ENCODE results near the gene PCK1.

PCK1 gene

DNA sequence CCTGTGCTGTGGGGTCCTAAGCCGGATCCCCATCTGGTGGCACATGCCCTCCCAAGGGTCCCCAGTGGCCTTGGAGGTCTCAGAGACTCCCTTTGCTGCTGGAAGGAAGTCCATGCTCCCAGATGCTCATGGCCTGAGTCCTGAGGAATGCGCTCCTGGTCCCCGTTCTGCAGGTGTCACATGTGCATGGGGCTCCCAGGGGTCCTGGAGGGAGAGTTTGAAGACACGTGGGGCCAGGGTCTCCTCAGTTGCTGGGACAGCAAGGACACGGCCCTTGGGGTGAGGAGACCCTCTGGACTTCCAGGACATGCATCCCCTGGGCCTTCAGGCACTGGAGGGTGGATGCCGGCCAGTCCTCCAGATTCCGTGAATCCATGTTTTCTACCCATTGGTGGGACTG is 47.6 kb downstream of the PCK1 start:
- no peak for DNase-seq (ENCODE audit: low read depth)

- DNase-seq (ENCODE audit: low read depth) = no peak
These were observed 48.4 kb downstream of the PCK1 start for GRCh38 chr20:57609086-57609841.

GRCh38 chr20:57609842-57610167 is 48.9 kb downstream of the PCK1 start:
- no peak for DNase-seq (ENCODE audit: low read depth)

- DNase-seq (ENCODE audit: low read depth) = no peak
These were observed 49.5 kb downstream of the PCK1 start for GRCh38 chr20:57610261-57610952.

GRCh38 chr20:57611586-57612311 is 50.8 kb downstream of the PCK1 start:
- DNase-seq (ENCODE audit: low read depth) = no peak

- no peak for DNase-seq (ENCODE audit: low read depth)
These were observed 51.5 kb downstream of the PCK1 start for GRCh38 chr20:57612436-57612835.

DNA sequence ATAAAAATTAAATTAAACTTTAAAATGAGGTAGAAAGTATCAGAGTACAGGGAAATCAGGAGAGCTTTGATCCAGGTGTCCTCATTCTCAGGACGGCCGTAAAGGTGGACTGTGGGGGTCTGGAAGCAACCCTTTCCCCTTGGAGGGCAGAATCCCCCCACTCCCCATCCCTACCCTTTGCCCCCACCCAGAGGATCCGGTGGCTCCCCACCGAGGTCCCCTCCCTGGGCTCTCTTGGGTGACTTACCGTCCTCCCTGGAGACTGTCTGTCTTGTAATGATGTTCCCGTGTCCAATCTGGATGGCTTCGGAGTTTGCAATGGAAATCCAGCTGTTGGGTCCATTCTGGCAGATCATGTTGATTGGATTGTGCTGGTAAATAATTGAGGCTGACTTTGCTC is 52.0 kb downstream of the PCK1 start:
- DNase-seq (ENCODE audit: low read depth) = no peak

DNA sequence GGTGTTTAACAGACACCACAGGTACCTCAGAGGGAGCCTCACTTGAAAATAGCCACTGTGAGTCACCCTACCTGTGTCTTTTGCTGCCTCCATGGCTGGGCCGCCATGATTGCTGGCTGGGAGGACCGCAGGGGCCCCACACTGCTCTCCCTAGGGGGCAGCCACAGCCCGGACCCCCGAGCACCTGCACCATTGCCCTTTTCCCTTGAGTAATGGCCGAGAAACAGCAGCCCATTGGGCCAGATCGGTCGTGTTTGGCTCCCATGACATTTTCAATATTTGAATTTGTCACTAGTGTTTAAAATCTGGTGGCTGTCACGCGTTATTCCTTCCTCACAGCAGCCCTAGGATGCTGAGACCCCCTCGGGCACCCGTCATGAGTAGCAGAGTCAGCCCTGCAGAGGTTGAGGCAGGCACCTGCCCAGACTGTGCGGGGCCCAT is 52.6 kb downstream of the PCK1 start:
- no peak for DNase-seq (ENCODE audit: low read depth)

GRCh38 chr20:57614490-57615444 is 53.9 kb downstream of the PCK1 start:
- DNase-seq (ENCODE audit: low read depth) = no peak

GRCh38 chr20:57615445-57615811 is 54.5 kb downstream of the PCK1 start:
- DNase-seq (ENCODE audit: low read depth) = no peak

- DNase-seq (ENCODE audit: low read depth) = no peak
These were observed 55.4 kb downstream of the PCK1 start for GRCh38 chr20:57616143-57616951.

DNA sequence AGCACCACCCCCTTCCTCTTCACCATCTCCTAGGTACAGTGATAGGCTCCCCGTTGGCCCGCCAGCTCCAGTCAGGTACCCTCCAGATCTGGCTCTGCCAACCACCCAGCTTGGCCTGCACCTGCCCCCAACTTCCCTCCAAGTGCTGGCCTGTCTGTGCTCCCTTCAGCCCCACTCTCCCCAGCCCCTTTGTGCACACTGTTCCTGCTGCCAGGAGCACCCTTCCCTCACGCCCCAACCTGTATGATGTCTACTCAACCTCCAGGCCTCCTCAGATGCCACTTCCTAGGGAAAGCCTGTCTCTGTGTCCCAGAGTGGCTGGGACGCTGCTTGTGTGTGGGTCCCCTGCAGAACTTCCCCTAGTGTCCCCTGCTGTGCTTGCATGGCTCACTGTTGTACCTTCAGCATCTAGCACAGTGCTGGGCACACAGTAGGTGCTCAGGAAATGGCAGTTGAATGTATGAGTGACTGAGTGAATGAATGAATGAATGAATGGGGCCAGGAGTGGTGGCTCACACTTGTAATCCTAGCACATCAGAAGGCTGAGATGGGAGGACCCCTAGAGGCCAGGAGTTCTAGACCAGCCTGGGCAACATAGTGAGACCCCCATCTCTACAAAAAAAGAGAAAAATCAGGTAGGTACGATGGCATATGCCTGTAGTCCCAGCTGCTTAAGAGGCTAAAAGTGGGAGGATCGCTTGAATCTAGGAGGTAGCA is 56.3 kb downstream of the PCK1 start:
- no peak for DNase-seq (ENCODE audit: low read depth)

Data from GM04504 (cell line).